GM21447 (cell line): Measurements from ENCODE around the gene STIM2.
"Not testable (repeated sequence)": the region's sequence is repeated elsewhere in the genome, so short reads cannot be mapped to it uniquely, and the experiment has no call there.

Experiments used
- ATAC-seq: cut with Tn5 transposase; IDR thresholded peaks from one replicate; pipeline ENCODE4 v1.9.1; 2021; ENCODE audit not compliant: unreplicated experiment

STIM2 gene

DNA sequence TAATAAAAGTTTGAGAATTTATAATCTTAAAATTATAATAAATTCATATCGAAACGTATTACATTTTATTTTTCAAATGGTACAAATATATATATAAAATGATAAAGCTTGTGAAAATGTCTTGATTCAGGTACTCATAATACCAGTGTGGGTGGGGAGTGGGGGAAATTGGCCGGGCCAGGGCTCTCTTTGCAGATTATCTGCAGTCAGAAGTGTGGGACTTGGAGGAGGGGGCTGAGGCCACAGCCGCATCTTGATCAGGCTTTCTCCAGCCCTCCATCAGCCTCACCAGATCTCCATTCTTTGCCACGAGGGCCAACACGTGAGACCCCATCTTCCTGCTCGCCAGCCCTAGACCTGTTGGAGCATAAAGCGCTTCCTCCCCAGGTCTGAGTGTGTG is 86.7 kb downstream of the STIM2 start:
- no peak for ATAC-seq

DNA sequence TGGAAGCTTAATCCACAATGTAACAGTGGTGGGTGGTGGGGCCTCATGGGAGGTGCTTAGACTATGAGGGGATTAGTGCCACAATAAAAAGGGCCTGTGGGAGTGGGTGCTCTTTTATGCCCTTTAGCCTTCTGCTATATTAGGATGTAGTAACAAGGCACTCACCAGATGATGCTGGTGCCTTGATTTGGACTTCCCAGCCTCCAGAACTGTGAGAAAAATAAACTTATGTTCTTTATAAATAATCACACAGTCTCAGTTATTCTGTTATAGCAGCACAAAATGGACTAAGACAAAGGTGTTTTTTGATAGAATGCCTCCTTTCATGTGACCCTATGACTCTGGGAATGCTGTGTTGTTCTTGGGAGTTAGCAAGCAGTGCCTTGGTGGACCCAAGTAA is 89.8 kb downstream of the STIM2 start:
- ATAC-seq = no peak

DNA sequence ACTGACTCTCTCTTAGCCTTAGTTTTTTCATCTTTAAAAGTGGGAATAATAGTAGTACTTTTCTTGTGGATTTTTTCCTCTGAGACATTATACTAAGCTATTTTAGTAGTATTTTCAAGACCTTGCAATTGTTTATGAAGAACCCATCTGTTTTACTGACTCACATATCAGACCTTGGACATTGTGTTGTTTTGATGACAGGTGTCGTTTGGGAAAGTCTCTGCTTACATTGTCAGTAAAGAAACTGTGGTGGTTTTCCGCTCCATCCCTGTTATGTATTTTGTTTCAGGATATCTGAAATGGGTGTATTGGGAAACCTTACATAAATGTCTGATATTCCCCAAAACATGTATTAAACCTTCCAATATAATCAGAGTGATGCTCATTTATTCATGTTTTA is 92.2 kb downstream of the STIM2 start:
- no peak for ATAC-seq

DNA sequence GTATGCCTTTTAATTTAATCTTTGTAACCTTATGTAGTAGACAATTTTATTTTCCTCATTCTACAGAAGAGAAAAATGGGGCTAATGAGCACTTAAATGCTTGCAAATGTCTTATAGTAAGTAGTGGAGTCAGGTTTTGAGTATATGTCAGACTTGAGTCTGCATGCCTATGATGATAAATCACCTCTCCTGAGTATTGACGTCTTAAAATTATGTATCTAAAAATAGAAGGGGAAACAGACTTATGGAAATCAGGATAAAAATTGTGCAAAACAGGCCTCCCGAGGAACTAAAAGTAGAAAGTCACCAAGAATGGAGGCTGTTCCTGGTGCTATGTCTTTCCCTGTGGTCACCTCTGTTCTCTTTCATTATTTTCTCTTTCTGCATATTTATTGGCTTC is 92.7 kb downstream of the STIM2 start:
- no peak for ATAC-seq

DNA sequence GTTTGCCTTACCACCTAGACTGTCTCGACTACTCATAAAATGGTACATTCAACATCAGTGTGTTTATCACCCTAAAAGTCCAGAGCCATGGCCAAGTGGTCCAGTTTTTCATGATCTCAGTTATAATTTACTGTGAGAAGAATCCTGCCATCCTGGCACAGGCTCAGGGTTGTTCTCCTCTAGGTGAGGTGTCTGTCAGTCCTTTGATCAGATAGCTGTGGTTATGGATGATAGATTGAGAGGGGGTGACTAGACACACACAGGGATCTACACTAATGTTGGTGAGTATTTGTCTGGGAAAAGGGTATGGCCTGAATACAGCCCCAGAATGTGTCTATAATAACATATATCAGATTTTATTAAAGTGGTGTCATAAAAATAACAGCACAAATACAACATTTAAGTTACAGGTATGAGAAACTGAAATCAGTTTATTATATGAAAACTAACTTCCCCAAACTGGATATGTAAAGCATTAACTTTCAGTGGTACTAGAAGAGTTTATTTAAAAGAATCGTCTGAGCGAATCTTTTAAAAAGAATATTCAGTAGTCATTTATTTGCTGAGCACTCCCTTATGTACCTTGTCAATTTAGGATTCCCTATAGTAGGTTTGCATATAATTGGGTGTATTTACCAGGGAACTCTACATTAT is 93.3 kb downstream of the STIM2 start:
- ATAC-seq = no peak

DNA sequence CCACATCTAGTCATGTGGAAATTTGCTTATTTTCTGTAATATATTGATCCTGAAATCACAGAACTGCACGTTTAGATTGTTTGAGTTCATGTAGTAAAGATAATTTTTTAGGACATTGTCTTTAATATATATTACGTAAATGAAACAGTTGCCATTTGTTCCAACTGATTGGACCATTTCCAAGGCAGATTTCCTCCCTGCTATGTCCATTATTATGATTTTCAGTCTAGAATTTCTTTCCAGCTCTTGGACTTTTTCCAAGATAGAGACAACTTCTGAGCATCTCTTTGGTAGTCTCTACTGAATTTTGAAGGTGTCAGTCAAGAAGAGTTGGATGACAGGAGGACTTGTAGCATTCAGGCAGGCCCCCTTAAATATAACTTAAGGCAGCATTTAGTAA is 94.6 kb downstream of the STIM2 start:
- ATAC-seq = no peak

DNA sequence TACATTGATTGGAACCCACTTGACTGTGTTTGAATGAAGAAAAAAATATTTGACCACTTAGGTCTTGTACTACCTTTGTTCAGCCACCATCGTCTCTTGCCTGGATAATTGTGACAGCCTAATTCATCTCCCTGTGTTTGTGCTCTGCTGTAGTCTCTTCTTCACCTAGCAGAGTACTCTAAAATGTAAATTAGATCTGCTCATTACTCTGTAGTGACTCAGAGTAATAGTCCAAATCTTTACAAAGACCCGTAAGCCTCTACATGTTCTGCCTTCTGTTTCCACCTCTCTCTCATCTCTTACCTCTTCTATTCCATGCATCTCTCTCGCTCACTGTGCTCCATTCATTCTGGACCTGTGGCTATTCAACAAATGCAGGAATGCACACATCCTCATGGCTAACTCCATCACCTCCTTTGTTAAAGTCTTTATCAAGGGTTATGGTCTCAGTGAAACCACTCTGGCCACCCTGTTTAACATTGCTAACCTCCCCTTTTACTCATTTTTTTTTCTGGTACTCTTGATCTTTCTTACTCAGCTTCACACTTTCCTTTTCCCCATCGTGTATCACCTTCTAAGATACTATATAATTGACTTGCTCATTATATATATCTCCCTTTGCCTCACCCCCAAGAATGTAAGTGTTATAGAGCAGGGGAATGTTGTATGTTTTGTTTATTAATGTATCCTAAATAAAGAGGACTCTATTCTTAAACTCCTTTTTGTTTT is 98.4 kb downstream of the STIM2 start:
- no peak for ATAC-seq

DNA sequence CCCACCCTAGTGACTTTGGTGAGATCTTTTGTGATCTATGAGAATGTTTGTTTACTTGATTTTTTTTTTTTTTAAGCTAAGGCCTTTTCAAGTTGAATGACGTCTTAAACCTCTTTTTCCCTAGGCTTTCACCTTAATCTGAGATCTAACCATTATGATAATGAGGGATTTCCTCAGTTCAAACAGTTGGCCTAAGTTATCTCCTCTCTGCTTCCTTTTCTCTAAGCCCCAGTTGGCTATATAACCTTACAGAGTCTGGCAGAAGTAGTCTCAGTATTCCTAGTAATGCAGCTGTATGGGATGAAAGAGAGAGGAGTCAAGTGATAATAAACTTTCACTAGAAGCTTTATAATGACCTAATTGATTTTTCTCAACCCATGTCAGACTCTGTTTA is 99.0 kb downstream of the STIM2 start:
- ATAC-seq = no peak

DNA sequence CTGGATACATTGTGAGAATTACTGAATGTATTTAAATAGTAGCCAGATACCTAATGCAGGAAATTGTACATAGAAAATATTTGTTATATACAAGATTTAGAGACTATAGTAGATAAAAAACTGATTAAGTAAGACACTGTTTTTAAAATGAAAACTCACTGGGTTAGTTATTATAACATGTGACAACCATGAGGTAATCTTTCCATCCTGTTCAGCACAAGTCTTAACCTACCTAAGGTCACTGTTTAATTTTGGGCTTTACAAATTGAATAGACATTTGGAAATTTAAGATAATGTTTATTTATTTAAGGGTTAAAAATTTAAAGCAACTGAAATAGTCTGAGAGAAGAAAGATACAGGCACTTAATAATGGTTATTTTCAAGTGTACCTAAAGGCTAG is 102.1 kb downstream of the STIM2 start:
- no peak for ATAC-seq

DNA sequence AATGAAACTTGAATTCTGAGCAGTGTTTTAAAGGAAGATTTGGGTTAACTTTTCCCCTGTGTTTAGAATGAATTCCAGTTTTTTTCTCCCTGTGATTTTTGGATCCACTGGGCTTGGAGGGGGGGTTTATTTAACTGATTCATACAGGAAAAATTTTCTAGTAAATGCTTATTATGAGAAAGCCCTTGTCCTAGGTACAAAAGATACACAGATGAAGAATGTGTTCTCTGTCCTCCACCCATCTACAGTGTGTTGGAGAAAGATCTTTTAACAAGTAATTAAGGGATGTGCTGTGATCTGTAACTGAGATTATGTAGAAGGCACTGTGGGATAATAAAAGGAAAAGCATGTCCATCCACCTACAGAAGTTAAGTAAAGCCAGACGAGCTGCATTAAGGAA is 103.9 kb downstream of the STIM2 start:
- ATAC-seq = no peak

DNA sequence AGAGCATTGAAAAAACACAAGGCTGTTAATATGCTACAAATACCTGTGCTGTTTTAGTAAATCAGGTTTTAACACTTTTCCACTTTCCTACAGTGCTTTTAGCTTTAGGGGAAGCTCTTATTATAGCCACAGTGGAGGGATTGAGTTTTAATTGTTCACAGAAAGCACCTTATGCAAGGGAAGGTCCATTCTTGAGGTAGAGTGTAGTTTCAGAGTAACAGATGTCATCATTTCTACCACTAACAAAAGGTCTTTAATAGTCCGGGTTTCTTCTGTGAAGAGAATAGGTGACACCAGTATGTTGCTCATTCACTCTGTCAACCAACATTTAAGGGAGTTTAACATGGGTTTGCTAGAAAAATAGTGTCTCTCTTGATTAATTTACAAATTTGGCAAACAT is 104.4 kb downstream of the STIM2 start:
- ATAC-seq = no peak

DNA sequence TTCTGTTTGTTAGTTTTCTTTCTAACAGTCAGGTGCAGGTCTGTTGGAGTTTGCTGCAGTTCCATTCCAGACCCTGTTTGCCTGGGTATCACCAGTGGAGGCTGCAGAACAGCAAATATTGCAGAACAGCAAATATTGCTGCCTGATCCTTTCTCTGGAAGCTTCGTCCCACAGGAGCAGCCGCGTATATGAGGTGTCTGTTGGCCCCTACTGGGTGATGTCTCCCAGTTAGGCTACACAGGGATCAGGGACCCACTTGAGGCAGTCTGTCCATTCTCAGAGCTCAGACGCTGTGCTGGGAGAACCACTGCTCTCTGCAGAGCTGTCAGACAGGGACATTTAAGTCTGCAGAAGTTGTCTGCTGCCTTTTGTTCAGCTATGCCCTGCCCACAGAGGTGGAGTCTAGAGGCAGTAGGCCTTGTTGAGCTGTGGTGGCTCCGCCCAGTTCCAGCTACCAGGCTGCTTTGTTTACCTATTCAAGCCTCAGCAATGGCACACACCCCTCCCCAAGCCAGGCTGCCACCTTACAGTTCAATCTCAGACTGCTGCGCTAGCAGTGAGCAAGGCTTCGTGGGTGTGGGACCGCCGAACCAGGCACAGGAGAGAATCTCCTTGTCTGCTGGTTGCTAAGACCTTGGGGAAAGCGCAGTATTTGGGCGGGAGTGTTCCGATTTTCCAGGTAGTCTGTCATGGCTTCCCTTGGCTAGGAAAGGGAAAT is 115.0 kb downstream of the STIM2 start:
- not testable (repeated sequence) for ATAC-seq

DNA sequence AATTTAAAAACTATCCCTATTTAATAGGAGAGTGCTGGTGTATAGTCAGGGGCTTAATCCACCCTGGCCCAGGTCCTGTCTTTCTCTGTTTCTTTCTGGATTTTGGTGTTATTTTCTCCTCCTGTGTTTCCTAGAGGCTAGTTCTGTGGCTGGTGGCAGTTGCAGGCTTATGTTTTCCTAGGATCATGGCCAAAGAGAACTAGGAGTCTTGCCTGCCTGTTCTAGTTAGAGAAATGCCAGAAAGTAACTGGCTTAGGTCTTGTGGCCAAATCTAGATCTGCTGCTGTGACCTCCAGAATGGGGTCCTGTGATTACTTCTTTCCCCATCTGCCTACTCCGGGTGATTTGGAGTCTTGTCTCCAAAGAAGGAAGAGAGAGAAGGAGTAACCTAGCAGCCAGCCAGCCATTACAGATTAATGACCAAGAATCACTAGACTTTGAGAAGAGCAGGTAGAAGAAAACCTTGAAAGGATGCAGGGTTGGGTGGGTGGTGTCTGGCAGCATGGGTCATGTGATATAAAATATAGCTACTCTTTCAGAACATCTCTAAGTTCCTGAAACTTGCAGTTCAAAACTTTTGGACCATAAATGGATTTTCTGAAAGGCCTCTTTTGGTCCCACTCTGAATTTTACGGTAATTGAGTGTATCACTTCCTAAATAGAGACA is 117.9 kb downstream of the STIM2 start:
- ATAC-seq = no peak

DNA sequence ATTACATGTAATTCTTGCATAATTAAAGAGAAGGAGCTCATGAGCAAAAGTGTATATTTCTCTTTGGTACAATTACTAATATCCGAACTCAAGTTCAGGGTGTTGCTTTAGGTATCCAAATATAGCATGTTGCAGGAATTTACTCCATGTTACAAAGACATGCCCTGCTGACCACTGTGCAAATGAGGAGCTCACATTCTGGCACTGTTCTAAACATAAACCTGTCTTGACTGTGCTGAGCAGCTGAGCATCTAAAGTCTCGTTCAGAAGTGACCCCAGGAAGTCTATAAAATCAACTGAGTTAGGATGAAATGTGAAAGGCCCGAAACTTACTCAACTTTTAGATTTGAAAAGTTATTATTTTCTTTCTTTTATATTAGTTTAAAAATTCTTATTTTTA is 124.3 kb downstream of the STIM2 start:
- no peak for ATAC-seq

DNA sequence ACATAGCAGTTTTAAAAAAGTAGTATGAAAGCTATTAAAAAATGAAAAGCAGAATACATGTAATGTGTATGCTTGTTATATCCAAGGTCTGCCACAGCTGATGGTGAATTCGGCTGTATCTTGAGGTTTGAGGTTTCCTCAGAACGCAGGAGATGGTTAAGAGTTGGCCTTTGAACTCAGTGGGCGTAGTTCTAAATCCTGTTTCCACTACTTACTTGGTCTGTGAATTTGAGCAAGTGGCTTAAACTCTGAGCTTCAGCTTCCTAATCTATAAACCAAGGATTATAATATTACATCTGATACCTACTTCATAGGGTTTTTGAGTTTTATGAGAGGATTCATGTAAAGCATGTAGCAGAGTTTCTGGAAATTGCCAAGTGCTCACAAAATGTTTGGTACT is 125.2 kb downstream of the STIM2 start:
- peak; percentile 96 for ATAC-seq

DNA sequence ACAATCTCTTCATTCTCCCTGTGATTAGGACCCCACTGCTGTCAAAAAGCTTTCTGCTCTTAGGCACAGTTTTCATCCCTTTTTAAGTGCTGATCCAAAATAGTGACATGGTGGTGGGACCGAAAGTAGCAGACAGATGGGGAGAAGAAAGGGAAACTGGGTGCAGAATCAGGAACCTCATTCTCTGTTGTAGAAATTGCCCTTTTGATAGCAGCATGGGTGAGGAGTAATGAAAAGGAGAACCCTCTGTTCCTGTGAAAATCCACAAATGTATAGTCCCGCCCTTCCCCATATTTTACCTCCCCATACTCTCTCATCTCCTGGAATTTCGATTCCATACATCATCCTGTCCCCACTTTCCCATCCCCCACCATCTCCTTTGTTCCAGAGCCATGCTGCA is 126.5 kb downstream of the STIM2 start:
- no peak for ATAC-seq

DNA sequence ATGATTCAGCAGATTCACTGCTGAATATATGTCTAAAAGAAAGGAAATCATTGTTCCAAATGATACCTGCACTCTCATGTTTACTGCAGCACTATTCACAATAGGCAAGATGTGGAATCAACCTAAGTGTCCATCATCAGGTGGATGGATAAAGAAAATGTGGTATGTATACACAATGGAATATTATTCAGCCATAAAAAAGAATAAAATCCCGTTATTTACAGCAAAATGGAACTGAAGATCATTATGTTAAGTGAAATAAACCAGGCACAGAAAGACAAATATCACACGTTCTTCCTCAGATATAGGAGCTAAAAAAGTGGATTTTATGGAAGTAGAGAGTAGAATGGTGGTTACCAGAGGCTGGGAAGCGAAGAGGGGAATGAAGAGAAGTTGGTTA is 130.4 kb downstream of the STIM2 start:
- ATAC-seq = no peak

DNA sequence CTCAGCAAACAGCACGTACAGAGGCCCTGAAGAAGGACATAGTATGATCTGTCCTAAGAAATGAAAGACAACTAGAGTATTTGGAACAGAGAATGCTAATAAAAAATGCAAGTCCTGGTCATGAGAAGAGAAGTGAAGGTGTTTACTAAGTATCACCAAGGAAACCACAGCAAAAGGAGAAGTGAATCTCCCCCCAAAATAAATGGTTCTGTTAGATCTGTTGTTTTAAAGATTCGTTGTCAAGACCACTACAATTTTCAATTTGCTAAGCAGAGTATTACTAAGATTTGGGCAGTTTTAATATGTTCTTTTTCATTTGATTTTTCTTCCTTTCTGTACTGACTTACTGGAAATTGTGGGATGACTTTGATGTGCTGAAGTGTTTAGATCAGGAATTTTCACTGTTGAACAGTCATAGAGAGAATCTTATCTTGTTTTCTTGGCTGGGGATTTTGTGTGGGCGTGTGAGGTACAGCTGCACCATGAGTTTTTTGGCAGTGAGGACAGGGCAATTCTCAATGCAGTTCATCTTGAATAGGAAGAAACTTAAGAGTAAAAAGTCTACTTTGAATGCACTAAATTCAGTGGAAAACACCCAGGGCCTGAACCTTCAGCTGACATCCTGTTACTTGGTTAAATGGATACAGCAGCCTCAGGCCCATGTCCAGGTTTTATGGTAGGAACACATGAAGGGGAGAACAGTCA is 132.2 kb downstream of the STIM2 start:
- ATAC-seq = peak; percentile 96

DNA sequence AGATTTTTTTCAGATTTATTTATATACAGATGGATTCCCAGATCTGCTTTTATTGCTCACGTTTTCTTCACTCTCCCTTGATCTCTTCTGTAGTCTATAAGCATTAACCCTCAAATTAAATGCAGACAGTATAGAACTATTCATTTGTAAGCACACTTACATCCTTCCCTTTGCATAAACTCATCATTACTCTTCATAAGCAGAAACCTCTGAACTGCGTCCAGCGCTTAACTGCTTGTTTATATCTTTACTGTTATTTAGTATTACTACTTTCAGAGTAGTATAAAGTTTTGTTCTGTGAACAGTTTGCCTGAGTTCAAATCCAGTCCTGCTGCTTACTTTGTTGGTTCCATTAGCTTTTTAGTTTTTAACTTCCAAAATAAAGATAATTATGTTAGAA is 132.9 kb downstream of the STIM2 start:
- no peak for ATAC-seq

DNA sequence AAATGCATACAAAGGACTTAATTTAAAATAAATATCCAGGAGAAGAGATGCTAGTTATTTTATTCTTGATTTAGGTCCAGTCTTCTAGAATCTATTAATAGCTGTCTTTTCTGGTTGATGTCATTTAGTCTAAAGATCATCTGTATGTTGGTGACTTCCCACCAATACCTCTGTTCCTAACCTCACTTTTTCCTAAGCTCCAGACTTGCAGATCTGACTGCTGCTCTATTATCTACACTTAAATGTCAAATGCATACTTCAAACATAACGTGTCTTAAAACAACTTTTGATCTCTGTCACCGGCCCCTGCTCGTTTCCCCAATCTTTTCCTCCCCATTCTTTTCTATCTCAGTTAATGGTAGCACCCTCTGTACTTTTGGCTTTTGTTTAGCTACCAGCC is 133.3 kb downstream of the STIM2 start:
- no peak for ATAC-seq

DNA sequence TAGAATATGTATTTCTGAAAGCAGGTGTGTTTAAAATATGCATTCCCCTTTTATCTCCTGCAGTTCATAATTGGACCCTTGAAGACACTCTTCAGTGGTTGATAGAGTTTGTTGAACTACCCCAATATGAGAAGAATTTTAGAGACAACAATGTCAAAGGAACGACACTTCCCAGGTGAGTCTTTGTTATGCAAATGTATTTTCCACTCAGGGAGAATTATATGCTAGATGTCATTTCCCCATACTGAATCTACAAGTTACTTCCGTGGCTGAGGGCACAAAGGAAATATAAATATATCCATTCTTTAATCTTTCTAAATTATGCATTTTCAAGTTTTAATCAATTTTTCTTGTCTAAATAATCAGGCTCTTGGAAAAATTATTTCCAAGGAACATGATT is 134.7 kb downstream of the STIM2 start:
- ATAC-seq = no peak
